ENCODE measurements around the gene VSIG1. TPM values are rescaled to one million over a fixed set of nuclear protein-coding genes. Genes with fewer than 3 reads are reported as not detected.

Gene VSIG1
- total RNA-seq = under 1 TPM in 2 of 4 donors, not detected in 2; 0.19 to 0.35 TPM

GRCh38 chrX:108044554-108045256 is at the start of gene VSIG1:
Gene VSIG1, plus strand, starts transcription at chrX:108045065. Its CDS starts 66 bp downstream, at chrX:108045131.
- H3K4me3 ChIP-seq = no peak within 1 kb of the TSS
- no peak for DNase-seq
- intact Hi-C loops (cut with DNase I) = no loop called here
- TF ChIP-seq CTCF (IDR thresholded peaks at IDR 0.05) (no peak), POLR2A (IDR thresholded peaks at IDR 0.05) (no peak)
- H3K27me3 ChIP-seq = no peaks in the 10 kb centered on the region
- 70 to 81% methylated on average over 10 of the region's 10 CpGs for WGBS, 2 donors
- no peak within 1 kb of the TSS for H3K27ac ChIP-seq
- H3K4me1 ChIP-seq = no peaks in the 10 kb centered on the region
- no peaks in the 10 kb centered on the region for H3K9me3 ChIP-seq
- H3K36me3 ChIP-seq = no peaks in the 10 kb centered on the region

- 81 to 100% methylated on average over 2 to 6 of the region's 6 CpGs for WGBS, 2 donors
- TF ChIP-seq POLR2A (IDR thresholded peaks at IDR 0.05) = no peak
- TF ChIP-seq CTCF (IDR thresholded peaks at IDR 0.05) = no peak
- no peaks in the 10 kb centered on the region for H3K36me3 ChIP-seq
- DNase-seq = no peak
- no peak overlapping the region for H3K4me3 ChIP-seq
- peaks cover 0 to 8% (median 0%) of the 10 kb centered on the region in 3 donors for H3K9me3 ChIP-seq
- no peaks in the 10 kb centered on the region for H3K27me3 ChIP-seq
- no peak overlapping the region for H3K27ac ChIP-seq
- intact Hi-C loops (cut with DNase I) = no loop called here
- H3K4me1 ChIP-seq = peaks cover 0 to 7% (median 0%) of the 10 kb centered on the region in 3 donors
Measured at GRCh38 chrX:107996124-107996523, 48.7 kb upstream of the VSIG1 start.

DNA sequence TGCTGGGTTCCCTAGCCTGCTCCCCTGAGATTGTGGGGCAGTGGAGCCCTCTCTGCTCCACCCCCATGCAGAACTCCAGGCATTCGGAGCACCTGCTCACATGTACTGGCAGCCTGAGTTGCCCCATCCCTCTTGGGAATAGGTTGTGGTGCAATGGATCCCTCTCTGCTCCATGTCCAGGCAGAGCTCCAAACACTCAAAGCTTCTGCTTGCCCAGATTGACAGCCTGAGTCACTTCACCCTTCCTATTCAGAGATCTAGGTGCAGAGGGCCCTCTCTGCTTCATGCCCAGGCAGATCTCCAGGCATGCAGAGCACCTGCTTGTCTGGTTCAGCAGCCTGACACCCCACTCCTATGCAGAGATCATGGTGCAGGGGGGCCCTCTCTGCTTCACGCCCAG is 44.1 kb upstream of the VSIG1 start:
- TF ChIP-seq CTCF (IDR thresholded peaks at IDR 0.05) = no peak
- no peak for TF ChIP-seq POLR2A (IDR thresholded peaks at IDR 0.05)
- H3K27ac ChIP-seq = peak overlapping the region; percentile 54 to 83 (median 63)
- 100% methylated on average over 1 of the region's 2 CpGs; no CpG with 5 or more reads in 1 of the 2 donors for WGBS, 2 donors
- no peaks in the 10 kb centered on the region for H3K36me3 ChIP-seq
- H3K27me3 ChIP-seq = no peaks in the 10 kb centered on the region
- H3K4me1 ChIP-seq = peaks cover 0 to 9% (median 0%) of the 10 kb centered on the region in 3 donors
- peaks cover 0 to 4% (median 0%) of the 10 kb centered on the region in 3 donors for H3K9me3 ChIP-seq
- no peak for DNase-seq
- intact Hi-C loops (cut with DNase I) = no loop called here
- H3K4me3 ChIP-seq = no peak overlapping the region

- H3K9me3 ChIP-seq = peaks cover 0 to 4% (median 0%) of the 10 kb centered on the region in 3 donors
- H3K4me3 ChIP-seq = no peak overlapping the region
- intact Hi-C loops (cut with DNase I) = no loop called here
- peak overlapping the region; percentile 54 to 83 (median 63) for H3K27ac ChIP-seq
- no peaks in the 10 kb centered on the region for H3K36me3 ChIP-seq
- no peak for DNase-seq
- peaks cover 0 to 9% (median 0%) of the 10 kb centered on the region in 3 donors for H3K4me1 ChIP-seq
- no peaks in the 10 kb centered on the region for H3K27me3 ChIP-seq
- TF ChIP-seq POLR2A (IDR thresholded peaks at IDR 0.05) (no peak), CTCF (IDR thresholded peaks at IDR 0.05) (peak; percentile 19 to 58 (median 43))
- 14% methylated on average over 8 of the region's 11 CpGs; no CpG with 5 or more reads in 1 of the 2 donors for WGBS, 2 donors
Measured at GRCh38 chrX:108001218-108001814, 43.5 kb upstream of the VSIG1 start.

GRCh38 chrX:108018656-108019381 is 26.0 kb upstream of the VSIG1 start:
- H3K27me3 ChIP-seq = no peaks in the 10 kb centered on the region
- intact Hi-C loops (cut with DNase I) = no loop called here
- H3K4me1 ChIP-seq = no peaks in the 10 kb centered on the region
- H3K36me3 ChIP-seq = no peaks in the 10 kb centered on the region
- WGBS, 2 donors = 71 to 100% methylated on average over 1 of the region's 4 CpGs
- TF ChIP-seq POLR2A (IDR thresholded peaks at IDR 0.05) = no peak
- no peak for TF ChIP-seq CTCF (IDR thresholded peaks at IDR 0.05)
- H3K27ac ChIP-seq = no peak overlapping the region
- H3K4me3 ChIP-seq = no peak overlapping the region
- DNase-seq = no peak
- no peaks in the 10 kb centered on the region for H3K9me3 ChIP-seq
